HEK293 (cell line): ENCODE data around the gene CEP170B.

Source experiments
- CTCF ChIA-PET: fragments of 350-600 bp; formaldehyde crosslinking; extraction: SDS; loops from one replicate; lab custom pipeline; 2021; ENCODE audit warnings: antibody characterized with exemption; lab: Yijun Ruan, JAX
- POLR2A ChIA-PET: fragments of 300-600 bp; formaldehyde crosslinking; extraction: SDS; loops from one replicate; lab custom pipeline; 2020; ENCODE audit warnings: antibody characterized with exemption, inconsistent platforms; lab: Yijun Ruan, JAX
- H3K27ac ChIP-seq: fragments of 200-500 bp; sonication (Bioruptor generic); 2 replicates; pipeline ENCODE4 v1.5.1; 2014; ENCODE audit warnings: low read depth, low read length, control low read depth, inconsistent platforms; ENCODE audit errors: extremely low read depth
- H3K36me3 ChIP-seq, 2 experiments: fragments of 200-500 bp in 1 of 2; sonication (Bioruptor generic) in 1 of 2; 1 replicate in 1 of 2; 2 replicates in 1 of 2; pipeline ENCODE4 v1.5.1; 2014 to 2017; ENCODE audit warnings: inconsistent platforms in 2 of 2, low read length in 2 of 2; ENCODE audit not compliant: control insufficient read depth in 2 of 2, insufficient read depth in 1 of 2
- H3K4me1 ChIP-seq: fragments of 200-500 bp; sonication (Bioruptor generic); 2 replicates; pipeline ENCODE4 v1.5.1; 2014; ENCODE audit warnings: mild to moderate bottlenecking, low read length, inconsistent platforms; ENCODE audit not compliant: control insufficient read depth, insufficient read depth
- H3K4me3 ChIP-seq: 2 replicates; pipeline ENCODE4 v1.5.1; 2011; ENCODE audit warnings: low read depth, mild to moderate bottlenecking, control low read depth, low read length, moderate library complexity
- H3K9me3 ChIP-seq: fragments of 200-500 bp; sonication (Bioruptor generic); 2 replicates; pipeline ENCODE4 v1.5.1; 2014; ENCODE audit warnings: low read depth, low read length, inconsistent platforms; ENCODE audit not compliant: control insufficient read depth, insufficient read depth
- KLF10 ChIP-seq: fragments of 450-650 bp; IDR thresholded peaks from 2 replicates; pipeline ENCODE4 v1.5.1; 2018; ENCODE audit warnings: missing biosample characterization, mild to moderate bottlenecking, missing genetic modification characterization
- SCRT2 ChIP-seq: fragments of 450-650 bp; formaldehyde crosslinking; IDR thresholded peaks from 2 replicates; pipeline ENCODE4 v1.5.1; 2016; ENCODE audit warnings: missing biosample characterization, missing genetic modification characterization
- YY2 ChIP-seq: fragments of 450-650 bp; formaldehyde crosslinking; IDR thresholded peaks from 2 replicates; pipeline ENCODE4 v1.5.1; 2016; ENCODE audit warnings: missing biosample characterization, missing genetic modification characterization
- ZFP69B ChIP-seq: fragments of 450-650 bp; formaldehyde crosslinking; IDR thresholded peaks from 2 replicates; pipeline ENCODE4 v1.5.1; 2016; ENCODE audit warnings: missing biosample characterization, missing genetic modification characterization
- ZNF112 ChIP-seq: fragments of 450-650 bp; formaldehyde crosslinking; IDR thresholded peaks from 2 replicates; pipeline ENCODE4 v1.5.0; 2017; ENCODE audit warnings: missing biosample characterization, missing genetic modification characterization
- ZNF16 ChIP-seq: fragments of 450-650 bp; formaldehyde crosslinking; IDR thresholded peaks from 2 replicates; pipeline ENCODE4 v1.5.1; 2016; ENCODE audit warnings: low read depth, missing biosample characterization, missing genetic modification characterization
- ZNF202 ChIP-seq: fragments of 450-650 bp; formaldehyde crosslinking; IDR thresholded peaks from 2 replicates; pipeline ENCODE4 v1.5.1; 2016; ENCODE audit warnings: missing biosample characterization, missing genetic modification characterization, borderline replicate concordance
- ZNF311 ChIP-seq: fragments of 450-650 bp; formaldehyde crosslinking; IDR thresholded peaks from 2 replicates; pipeline ENCODE4 v1.5.1; 2017; ENCODE audit warnings: missing biosample characterization, missing genetic modification characterization, borderline replicate concordance
- ZNF391 ChIP-seq: fragments of 450-650 bp; formaldehyde crosslinking; IDR thresholded peaks from 2 replicates; pipeline ENCODE4 v1.5.1; 2016; ENCODE audit warnings: low read depth, missing biosample characterization, missing genetic modification characterization, borderline replicate concordance
- ZNF423 ChIP-seq: fragments of 450-650 bp; formaldehyde crosslinking; IDR thresholded peaks from 2 replicates; pipeline ENCODE4 v1.5.1; 2016; ENCODE audit warnings: missing biosample characterization, missing genetic modification characterization
- ZNF501 ChIP-seq: fragments of 450-650 bp; formaldehyde crosslinking; IDR thresholded peaks from 2 replicates; pipeline ENCODE4 v1.5.1; 2016; ENCODE audit warnings: missing biosample characterization, missing genetic modification characterization
- ZNF514 ChIP-seq: fragments of 450-650 bp; formaldehyde crosslinking; IDR thresholded peaks from 2 replicates; pipeline ENCODE4 v1.5.1; 2016; ENCODE audit warnings: missing biosample characterization, missing genetic modification characterization
- ZNF561 ChIP-seq: fragments of 450-650 bp; IDR thresholded peaks from 2 replicates; pipeline ENCODE4 v1.5.1; 2018; ENCODE audit warnings: missing biosample characterization, missing genetic modification characterization, borderline replicate concordance
- TF ChIP-seq, protein P1 (sequence below): fragments of 450-650 bp; formaldehyde crosslinking; IDR thresholded peaks from 2 replicates; pipeline ENCODE4 v1.5.1; 2016; ENCODE audit warnings: missing biosample characterization, missing genetic modification characterization
- TF ChIP-seq, protein P2 (sequence below): fragments of 450-650 bp; IDR thresholded peaks from 2 replicates; pipeline ENCODE4 v1.5.1; 2018; ENCODE audit warnings: missing biosample characterization, mild to moderate bottlenecking, missing genetic modification characterization
- TF ChIP-seq, protein P3 (sequence below): fragments of 450-650 bp; formaldehyde crosslinking; IDR thresholded peaks from 2 replicates; pipeline ENCODE4 v1.5.1; 2016; ENCODE audit warnings: missing biosample characterization, missing genetic modification characterization
- TF ChIP-seq, protein P4 (sequence below): fragments of 450-650 bp; formaldehyde crosslinking; IDR thresholded peaks from 2 replicates; pipeline ENCODE4 v1.5.1; 2016; ENCODE audit warnings: missing biosample characterization, missing genetic modification characterization, borderline replicate concordance
- TF ChIP-seq, protein P5 (sequence below): sonication (generic); formaldehyde crosslinking; IDR thresholded peaks from 2 replicates; pipeline ENCODE4 v1.8.1; 2022; ENCODE audit warnings: mild to moderate bottlenecking, moderate library complexity, missing genetic modification reagents
- TF ChIP-seq, protein P6 (sequence below): fragments of 450-650 bp; formaldehyde crosslinking; IDR thresholded peaks from 2 replicates; pipeline ENCODE4 v1.5.1; 2017; ENCODE audit warnings: missing biosample characterization, mild to moderate bottlenecking, missing genetic modification characterization, moderate library complexity

The CEP170B gene

DNA sequence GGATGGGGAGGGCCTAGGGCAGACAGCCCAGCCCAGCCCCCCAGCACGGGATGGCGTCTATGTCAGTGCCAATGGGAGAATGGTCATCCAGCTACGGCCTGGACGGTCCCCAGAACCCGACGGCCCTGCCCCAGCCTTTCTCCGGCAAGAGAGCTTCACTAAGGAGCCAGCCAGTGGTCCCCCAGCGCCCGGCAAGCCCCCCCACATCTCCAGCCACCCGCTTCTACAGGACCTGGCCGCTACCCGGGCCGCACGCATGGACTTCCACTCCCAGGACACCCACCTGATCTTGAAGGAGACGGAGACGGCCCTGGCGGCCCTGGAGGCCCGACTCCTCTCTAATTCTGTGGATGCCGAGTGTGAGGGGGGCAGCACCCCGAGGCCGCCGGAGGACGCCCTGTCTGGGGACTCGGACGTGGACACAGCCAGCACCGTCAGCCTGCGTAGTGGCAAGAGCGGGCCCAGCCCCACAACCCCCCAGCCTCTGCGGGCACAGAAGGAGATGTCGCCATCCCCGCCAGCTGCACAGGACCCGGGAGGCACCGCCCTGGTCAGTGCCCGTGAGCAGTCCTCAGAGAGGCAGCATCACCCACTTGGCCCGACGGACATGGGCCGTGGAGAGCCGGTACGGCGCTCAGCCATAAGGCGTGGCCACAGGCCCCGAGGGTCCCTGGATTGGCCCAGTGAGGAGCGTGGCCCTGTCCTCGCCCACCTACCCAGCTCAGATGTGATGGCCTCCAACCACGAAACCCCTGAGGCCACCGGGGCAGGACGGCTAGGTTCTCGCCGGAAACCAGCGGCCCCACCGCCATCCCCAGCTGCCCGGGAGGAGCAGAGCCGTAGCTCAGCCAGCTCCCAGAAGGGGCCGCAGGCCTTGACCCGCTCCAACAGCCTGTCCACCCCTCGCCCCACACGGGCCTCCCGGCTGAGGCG lies 21.9 kb downstream of the CEP170B start:
- no peak overlapping the region for H3K4me3 ChIP-seq
- H3K9me3 ChIP-seq, result no peaks in the 10 kb centered on the region
- H3K4me1 ChIP-seq, result peaks cover 3% of the 10 kb centered on the region; the same call in 1 of the 2 replicates
- ChIA-PET POLR2A (no interaction called here), CTCF (no interaction called here)
- H3K36me3 ChIP-seq, result peaks cover 0 to 58% of the 10 kb centered on the region in 2 experiments; a peak in 1 of 3 replicates
- H3K27ac ChIP-seq, result no peak overlapping the region
- TF ChIP-seq, protein P1, sequence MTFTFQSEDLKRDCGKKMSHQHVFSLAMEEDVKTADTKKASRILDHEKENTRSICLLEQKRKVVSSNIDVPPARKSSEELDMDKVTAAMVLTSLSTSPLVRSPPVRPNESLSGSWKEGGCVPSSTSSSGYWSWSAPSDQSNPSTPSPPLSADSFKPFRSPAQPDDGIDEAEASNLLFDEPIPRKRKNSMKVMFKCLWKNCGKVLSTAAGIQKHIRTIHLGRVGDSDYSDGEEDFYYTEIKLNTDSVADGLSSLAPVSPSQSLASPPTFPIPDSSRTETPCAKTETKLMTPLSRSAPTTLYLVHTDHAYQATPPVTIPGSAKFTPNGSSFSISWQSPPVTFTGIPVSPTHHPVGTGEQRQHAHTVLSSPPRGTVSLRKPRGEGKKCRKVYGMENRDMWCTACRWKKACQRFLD (tag by site-specific recombination), result no peak
- TF ChIP-seq ZFP69B (tag by site-specific recombination) (no peak), ZNF501 (tag by site-specific recombination) (no peak), ZNF514 (tag by site-specific recombination) (no peak), ZNF391 (tag by site-specific recombination) (no peak), ZNF16 (tag by site-specific recombination) (no peak), YY2 (tag by site-specific recombination) (no peak), ZNF311 (tag by site-specific recombination) (no peak), ZNF423 (tag by site-specific recombination) (no peak), KLF10 (no peak), ZNF202 (tag by site-specific recombination) (no peak), SCRT2 (tag by site-specific recombination) (no peak), ZNF561 (tag by site-specific recombination) (no peak), ZNF112 (tag by site-specific recombination) (no peak)
- TF ChIP-seq, protein P2, sequence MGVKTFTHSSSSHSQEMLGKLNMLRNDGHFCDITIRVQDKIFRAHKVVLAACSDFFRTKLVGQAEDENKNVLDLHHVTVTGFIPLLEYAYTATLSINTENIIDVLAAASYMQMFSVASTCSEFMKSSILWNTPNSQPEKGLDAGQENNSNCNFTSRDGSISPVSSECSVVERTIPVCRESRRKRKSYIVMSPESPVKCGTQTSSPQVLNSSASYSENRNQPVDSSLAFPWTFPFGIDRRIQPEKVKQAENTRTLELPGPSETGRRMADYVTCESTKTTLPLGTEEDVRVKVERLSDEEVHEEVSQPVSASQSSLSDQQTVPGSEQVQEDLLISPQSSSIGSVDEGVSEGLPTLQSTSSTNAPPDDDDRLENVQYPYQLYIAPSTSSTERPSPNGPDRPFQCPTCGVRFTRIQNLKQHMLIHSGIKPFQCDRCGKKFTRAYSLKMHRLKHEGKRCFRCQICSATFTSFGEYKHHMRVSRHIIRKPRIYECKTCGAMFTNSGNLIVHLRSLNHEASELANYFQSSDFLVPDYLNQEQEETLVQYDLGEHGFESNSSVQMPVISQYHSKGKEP (tag by site-specific recombination), result no peak
- TF ChIP-seq, protein P3, sequence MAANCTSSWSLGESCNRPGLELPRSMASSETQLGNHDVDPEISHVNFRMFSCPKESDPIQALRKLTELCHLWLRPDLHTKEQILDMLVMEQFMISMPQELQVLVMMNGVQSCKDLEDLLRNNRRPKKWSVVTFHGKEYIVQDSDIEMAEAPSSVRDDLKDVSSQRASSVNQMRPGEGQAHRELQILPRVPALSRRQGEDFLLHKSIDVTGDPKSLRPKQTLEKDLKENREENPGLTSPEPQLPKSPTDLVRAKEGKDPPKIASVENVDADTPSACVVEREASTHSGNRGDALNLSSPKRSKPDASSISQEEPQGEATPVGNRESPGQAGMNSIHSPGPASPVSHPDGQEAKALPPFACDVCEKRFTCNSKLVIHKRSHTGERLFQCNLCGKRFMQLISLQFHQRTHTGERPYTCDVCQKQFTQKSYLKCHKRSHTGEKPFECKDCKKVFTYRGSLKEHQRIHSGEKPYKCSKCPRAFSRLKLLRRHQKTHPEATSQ, result no peak
- TF ChIP-seq, protein P4, sequence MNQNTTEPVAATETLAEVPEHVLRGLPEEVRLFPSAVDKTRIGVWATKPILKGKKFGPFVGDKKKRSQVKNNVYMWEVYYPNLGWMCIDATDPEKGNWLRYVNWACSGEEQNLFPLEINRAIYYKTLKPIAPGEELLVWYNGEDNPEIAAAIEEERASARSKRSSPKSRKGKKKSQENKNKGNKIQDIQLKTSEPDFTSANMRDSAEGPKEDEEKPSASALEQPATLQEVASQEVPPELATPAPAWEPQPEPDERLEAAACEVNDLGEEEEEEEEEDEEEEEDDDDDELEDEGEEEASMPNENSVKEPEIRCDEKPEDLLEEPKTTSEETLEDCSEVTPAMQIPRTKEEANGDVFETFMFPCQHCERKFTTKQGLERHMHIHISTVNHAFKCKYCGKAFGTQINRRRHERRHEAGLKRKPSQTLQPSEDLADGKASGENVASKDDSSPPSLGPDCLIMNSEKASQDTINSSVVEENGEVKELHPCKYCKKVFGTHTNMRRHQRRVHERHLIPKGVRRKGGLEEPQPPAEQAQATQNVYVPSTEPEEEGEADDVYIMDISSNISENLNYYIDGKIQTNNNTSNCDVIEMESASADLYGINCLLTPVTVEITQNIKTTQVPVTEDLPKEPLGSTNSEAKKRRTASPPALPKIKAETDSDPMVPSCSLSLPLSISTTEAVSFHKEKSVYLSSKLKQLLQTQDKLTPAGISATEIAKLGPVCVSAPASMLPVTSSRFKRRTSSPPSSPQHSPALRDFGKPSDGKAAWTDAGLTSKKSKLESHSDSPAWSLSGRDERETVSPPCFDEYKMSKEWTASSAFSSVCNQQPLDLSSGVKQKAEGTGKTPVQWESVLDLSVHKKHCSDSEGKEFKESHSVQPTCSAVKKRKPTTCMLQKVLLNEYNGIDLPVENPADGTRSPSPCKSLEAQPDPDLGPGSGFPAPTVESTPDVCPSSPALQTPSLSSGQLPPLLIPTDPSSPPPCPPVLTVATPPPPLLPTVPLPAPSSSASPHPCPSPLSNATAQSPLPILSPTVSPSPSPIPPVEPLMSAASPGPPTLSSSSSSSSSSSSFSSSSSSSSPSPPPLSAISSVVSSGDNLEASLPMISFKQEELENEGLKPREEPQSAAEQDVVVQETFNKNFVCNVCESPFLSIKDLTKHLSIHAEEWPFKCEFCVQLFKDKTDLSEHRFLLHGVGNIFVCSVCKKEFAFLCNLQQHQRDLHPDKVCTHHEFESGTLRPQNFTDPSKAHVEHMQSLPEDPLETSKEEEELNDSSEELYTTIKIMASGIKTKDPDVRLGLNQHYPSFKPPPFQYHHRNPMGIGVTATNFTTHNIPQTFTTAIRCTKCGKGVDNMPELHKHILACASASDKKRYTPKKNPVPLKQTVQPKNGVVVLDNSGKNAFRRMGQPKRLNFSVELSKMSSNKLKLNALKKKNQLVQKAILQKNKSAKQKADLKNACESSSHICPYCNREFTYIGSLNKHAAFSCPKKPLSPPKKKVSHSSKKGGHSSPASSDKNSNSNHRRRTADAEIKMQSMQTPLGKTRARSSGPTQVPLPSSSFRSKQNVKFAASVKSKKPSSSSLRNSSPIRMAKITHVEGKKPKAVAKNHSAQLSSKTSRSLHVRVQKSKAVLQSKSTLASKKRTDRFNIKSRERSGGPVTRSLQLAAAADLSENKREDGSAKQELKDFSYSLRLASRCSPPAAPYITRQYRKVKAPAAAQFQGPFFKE (tag by site-specific recombination), result no peak
- TF ChIP-seq, protein P5, sequence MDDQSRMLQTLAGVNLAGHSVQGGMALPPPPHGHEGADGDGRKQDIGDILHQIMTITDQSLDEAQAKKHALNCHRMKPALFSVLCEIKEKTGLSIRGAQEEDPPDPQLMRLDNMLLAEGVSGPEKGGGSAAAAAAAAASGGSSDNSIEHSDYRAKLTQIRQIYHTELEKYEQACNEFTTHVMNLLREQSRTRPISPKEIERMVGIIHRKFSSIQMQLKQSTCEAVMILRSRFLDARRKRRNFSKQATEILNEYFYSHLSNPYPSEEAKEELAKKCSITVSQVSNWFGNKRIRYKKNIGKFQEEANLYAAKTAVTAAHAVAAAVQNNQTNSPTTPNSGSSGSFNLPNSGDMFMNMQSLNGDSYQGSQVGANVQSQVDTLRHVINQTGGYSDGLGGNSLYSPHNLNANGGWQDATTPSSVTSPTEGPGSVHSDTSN, result no peak
- TF ChIP-seq, protein P6, sequence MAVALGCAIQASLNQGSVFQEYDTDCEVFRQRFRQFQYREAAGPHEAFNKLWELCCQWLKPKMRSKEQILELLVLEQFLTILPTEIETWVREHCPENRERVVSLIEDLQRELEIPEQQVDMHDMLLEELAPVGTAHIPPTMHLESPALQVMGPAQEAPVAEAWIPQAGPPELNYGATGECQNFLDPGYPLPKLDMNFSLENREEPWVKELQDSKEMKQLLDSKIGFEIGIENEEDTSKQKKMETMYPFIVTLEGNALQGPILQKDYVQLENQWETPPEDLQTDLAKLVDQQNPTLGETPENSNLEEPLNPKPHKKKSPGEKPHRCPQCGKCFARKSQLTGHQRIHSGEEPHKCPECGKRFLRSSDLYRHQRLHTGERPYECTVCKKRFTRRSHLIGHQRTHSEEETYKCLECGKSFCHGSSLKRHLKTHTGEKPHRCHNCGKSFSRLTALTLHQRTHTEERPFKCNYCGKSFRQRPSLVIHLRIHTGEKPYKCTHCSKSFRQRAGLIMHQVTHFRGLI (tag by site-specific recombination), result no peak
